Kidney (tissue), 14 donors: ENCODE results near the gene MUC6. TPM values are rescaled to one million over a fixed set of nuclear protein-coding genes. Genes with fewer than 3 reads are reported as not detected.
A peak's percentile ranks its signal among the peaks of the same experiment; 100 is the strongest.

ENCODE experiments used
- DNase-seq, 5 donors: peaks; one replicate each; pipeline ENCODE4 v3.0.0-alpha.2; 2013 to 2020
- FAIRE-seq: peaks from 2 replicates; lab custom pipeline; 2012; peaks lifted over from hg19 to GRCh38; lab: Jason Lieb, UNC
- H3K27ac ChIP-seq, 2 donors: one replicate each; pipeline ENCODE4 v1.7.0; 2013; ENCODE audit warnings: low read depth in 2 of 2, low read length in 2 of 2, inconsistent platforms in 1 of 2
- H3K27me3 ChIP-seq: one replicate; pipeline ENCODE4 v1.7.1; 2013; ENCODE audit warnings: low read length, inconsistent platforms; ENCODE audit not compliant: control insufficient read depth, insufficient read depth
- H3K36me3 ChIP-seq, 3 donors: one replicate each; pipeline versions ENCODE4 v1.7.0 to v1.7.1; 2013; ENCODE audit warnings: low read length in 3 of 3, control low read depth in 1 of 3, inconsistent platforms in 1 of 3; ENCODE audit not compliant: insufficient read depth in 3 of 3, control insufficient read depth in 2 of 3
- H3K4me1 ChIP-seq, 3 donors: one replicate each; pipeline versions ENCODE4 v1.7.0 to v1.7.1; 2013; ENCODE audit warnings: low read length in 3 of 3, inconsistent platforms in 1 of 3, low read depth in 1 of 3; ENCODE audit not compliant: control insufficient read depth in 2 of 3, insufficient read depth in 2 of 3
- H3K4me3 ChIP-seq, 3 donors: one replicate each; pipeline versions ENCODE4 v1.7.0 to v1.8.1; 2013; ENCODE audit warnings: low read length in 3 of 3, control low read depth in 1 of 3, inconsistent platforms in 1 of 3
- H3K9ac ChIP-seq, 3 donors: one replicate each; pipeline versions ENCODE4 v1.7.0 to v1.7.1; 2013; ENCODE audit warnings: low read length in 3 of 3, control low read depth in 1 of 3, inconsistent platforms in 1 of 3
- H3K9me3 ChIP-seq, 3 donors: one replicate each; pipeline versions ENCODE4 v1.7.0 to v1.7.1; 2013; ENCODE audit warnings: low read length in 3 of 3, control low read depth in 1 of 3, inconsistent platforms in 1 of 3; ENCODE audit not compliant: control insufficient read depth in 2 of 3, insufficient read depth in 1 of 3
- CTCF ChIP-seq: IDR thresholded peaks from 3 replicates; pipeline ENCODE4 v1.5.1; 2012; ENCODE audit warnings: mild to moderate bottlenecking, moderate library complexity, borderline replicate concordance; ENCODE audit not compliant: insufficient read depth; ENCODE audit errors: extremely low read depth
- intact Hi-C: fragments of 100-400 bp; cut with DNase I; formaldehyde crosslinking; loops from one replicate; pipeline ENCODE4 v1.11.1; 2022
- polyA plus RNA-seq: library from polyadenylated mRNA; stranded (reverse); fragments of 350-450 nt; fragmentation: Illumina TruSeq; extraction: RNeasy Lipid Tissue Mini Kit (QIAGEN cat#74804); gene quantifications from one replicate; pipeline ENCODE4 v1.2.3, GENCODE V29; 2014; ENCODE audit warnings: low read depth, low replicate concordance; ENCODE audit not compliant: insufficient read depth
- total RNA-seq: library from RNA; stranded (reverse); fragmentation: NEBNext Ultra II Directional; extraction: Animal tissue kit (Norgen Biotek cat#: 25700); gene quantifications from one replicate; pipeline ENCODE4 v1.2.1, GENCODE V29; 2021
- donor health status: control.
- donor health status: control.
- donor health status: control.
- donor health status: control.
- donor health status: control.
- donor health status: DM: yes; HTN: yes; CAD: no.
- donor health status: Normal renal cell carcinoma (clear cell type).

The MUC6 gene
- total and polyA plus RNA-seq, 2 donors from 2014 or later: 1.1 to 3.0 TPM

GRCh38 chr11:1049431-1049891 is 12.9 kb upstream of the MUC6 start:
- H3K9me3 ChIP-seq: peaks cover 0 to 5% (median 0%) of the 10 kb centered on the region in 3 donors
- H3K9ac ChIP-seq: no peak overlapping the region
- H3K4me3 ChIP-seq: no peak overlapping the region
- H3K36me3 ChIP-seq: no peaks in the 10 kb centered on the region
- DNase-seq: peak in 2 of 5 donors; percentile 36 to 68
- H3K27me3 ChIP-seq: no peaks in the 10 kb centered on the region
- no peak for TF ChIP-seq CTCF
- peaks cover 0 to 2% (median 0%) of the 10 kb centered on the region in 3 donors for H3K4me1 ChIP-seq
- no peak for FAIRE-seq
- intact Hi-C loops: loop anchor here (10.0 kb wide), 1 partner anchor 195 kb away; no protein-coding TSS in a partner anchor
- H3K27ac ChIP-seq: no peak overlapping the region

GRCh38 chr11:1049071-1049405 is 12.5 kb upstream of the MUC6 start:
- Histone ChIP-seq H3K27ac (no peak overlapping the region), H3K4me1 (peaks cover 0 to 2% (median 0%) of the 10 kb centered on the region in 3 donors), H3K4me3 (no peak overlapping the region), H3K36me3 (no peaks in the 10 kb centered on the region), H3K27me3 (no peaks in the 10 kb centered on the region), H3K9ac (no peak overlapping the region), H3K9me3 (peaks cover 0 to 5% (median 0%) of the 10 kb centered on the region in 3 donors)
- TF ChIP-seq CTCF: no peak
- intact Hi-C loops: loop anchor here (10.0 kb wide), 1 partner anchor 194 kb away; no protein-coding TSS in a partner anchor
- DNase-seq: peak in 2 of 5 donors; percentile 32 to 61
- FAIRE-seq: no peak

GRCh38 chr11:1048375-1049070 is 12.0 kb upstream of the MUC6 start:
- intact Hi-C loops: loop anchor here (10.0 kb wide), 1 partner anchor 194 kb away; no protein-coding TSS in a partner anchor

More at GRCh38 chr11:1048375-1049070, 12.0 kb upstream of the MUC6 start:
- no peak for FAIRE-seq
- no peaks in the 10 kb centered on the region for H3K27me3 ChIP-seq
- TF ChIP-seq CTCF: no peak
- peaks cover 0 to 5% (median 0%) of the 10 kb centered on the region in 3 donors for H3K9me3 ChIP-seq
- no peak overlapping the region for H3K9ac ChIP-seq
- no peak overlapping the region for H3K27ac ChIP-seq
- DNase-seq: peak in 2 of 5 donors; percentile 29 to 54
- H3K36me3 ChIP-seq: no peaks in the 10 kb centered on the region
- H3K4me1 ChIP-seq: peaks cover 0 to 6% (median 0%) of the 10 kb centered on the region in 3 donors
- H3K4me3 ChIP-seq: no peak overlapping the region
